ENCODE data around the gene GCM1. TPM values are rescaled to one million over a fixed set of nuclear protein-coding genes. Genes with fewer than 3 reads are reported as not detected.

The GCM1 gene
- total RNA-seq, 4 donors from 2014 or later = not detected

DNA sequence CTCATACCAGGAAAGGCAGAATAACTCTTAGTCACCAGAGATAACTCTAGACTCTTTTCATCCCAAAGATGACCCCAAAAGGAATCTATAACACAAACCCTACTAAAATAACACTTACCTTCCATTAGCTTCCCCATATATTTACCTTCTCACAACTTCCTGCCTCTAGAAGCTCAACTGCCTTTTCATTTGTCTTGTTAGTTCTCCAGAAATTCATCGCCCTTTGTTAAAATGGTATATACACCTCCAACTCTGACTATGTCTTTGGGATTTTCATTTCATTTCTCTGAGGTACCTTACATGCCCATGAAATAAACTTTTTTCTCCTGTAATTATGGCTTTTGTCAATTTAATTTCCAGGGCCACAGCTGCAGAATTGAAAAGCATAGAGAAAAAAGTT, 33.5 kb downstream of the GCM1 start:
- H3K27ac ChIP-seq = no peak overlapping the region
- TF ChIP-seq, protein P1, sequence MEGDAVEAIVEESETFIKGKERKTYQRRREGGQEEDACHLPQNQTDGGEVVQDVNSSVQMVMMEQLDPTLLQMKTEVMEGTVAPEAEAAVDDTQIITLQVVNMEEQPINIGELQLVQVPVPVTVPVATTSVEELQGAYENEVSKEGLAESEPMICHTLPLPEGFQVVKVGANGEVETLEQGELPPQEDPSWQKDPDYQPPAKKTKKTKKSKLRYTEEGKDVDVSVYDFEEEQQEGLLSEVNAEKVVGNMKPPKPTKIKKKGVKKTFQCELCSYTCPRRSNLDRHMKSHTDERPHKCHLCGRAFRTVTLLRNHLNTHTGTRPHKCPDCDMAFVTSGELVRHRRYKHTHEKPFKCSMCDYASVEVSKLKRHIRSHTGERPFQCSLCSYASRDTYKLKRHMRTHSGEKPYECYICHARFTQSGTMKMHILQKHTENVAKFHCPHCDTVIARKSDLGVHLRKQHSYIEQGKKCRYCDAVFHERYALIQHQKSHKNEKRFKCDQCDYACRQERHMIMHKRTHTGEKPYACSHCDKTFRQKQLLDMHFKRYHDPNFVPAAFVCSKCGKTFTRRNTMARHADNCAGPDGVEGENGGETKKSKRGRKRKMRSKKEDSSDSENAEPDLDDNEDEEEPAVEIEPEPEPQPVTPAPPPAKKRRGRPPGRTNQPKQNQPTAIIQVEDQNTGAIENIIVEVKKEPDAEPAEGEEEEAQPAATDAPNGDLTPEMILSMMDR (IDR thresholded peaks at IDR 0.05) = no peak
- TF ChIP-seq POLR2A (IDR thresholded peaks at IDR 0.05) = no peak
- H3K4me1 ChIP-seq = peaks cover 0 to 20% (median 0%) of the 10 kb centered on the region in 4 donors
- no peaks in the 10 kb centered on the region for H3K27me3 ChIP-seq
- no peaks in the 10 kb centered on the region for H3K36me3 ChIP-seq
- no peaks in the 10 kb centered on the region for H3K9me3 ChIP-seq
- H3K4me3 ChIP-seq = no peak overlapping the region
- DNase-seq = no peak

DNA sequence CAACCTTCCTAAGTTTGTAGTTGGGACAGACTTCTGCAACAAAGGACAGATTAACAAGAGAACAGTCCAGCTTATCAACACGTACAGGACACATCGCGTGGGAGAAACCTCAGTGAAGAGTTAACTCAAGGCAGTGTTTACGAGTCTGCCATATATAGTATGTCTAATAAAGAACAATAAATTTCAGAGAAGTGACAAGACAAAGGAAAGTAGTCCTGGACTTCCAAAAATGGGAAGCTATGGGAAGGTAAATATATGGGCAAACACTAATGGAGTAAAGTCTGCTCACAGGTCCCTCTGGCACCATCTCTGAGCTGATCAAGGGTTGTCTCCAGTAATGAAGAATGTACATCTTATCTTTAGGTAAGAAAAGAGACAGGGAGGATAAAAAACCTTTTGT, 34.9 kb downstream of the GCM1 start:
- DNase-seq = no peak
- Histone ChIP-seq H3K36me3 (no peaks in the 10 kb centered on the region), H3K27me3 (no peaks in the 10 kb centered on the region), H3K9me3 (no peaks in the 10 kb centered on the region), H3K4me3 (no peak overlapping the region), H3K4me1 (peaks cover 0 to 13% (median 0%) of the 10 kb centered on the region in 4 donors), H3K27ac (no peak overlapping the region)
- TF ChIP-seq, protein P1 (IDR thresholded peaks at IDR 0.05) = no peak
- TF ChIP-seq POLR2A (IDR thresholded peaks at IDR 0.05) = no peak

DNA sequence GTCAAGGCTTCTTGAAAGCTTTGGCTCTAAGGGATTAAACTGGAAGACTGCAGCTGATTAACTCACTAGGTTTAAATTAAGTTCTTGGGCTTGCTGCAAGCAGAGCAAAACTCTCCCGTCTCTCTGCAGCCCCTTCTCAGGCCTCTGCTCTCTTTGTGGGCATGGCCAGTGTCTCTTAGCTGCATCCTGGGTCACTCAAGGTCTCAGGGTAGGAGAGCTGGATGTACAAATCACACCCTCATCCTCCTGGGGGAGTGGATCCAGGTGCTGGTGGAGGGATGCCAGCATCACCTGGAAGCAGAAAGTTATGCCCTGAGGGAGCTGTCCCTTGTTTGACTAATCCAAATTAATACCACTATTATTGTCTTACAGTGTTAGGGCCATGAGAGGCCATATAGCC, 35.8 kb downstream of the GCM1 start:
- Histone ChIP-seq H3K9me3 (no peaks in the 10 kb centered on the region), H3K27me3 (no peaks in the 10 kb centered on the region), H3K4me1 (peaks cover 0 to 13% (median 0%) of the 10 kb centered on the region in 4 donors), H3K27ac (peak overlapping the region in 2 of 4 donors; percentile 10 to 29), H3K4me3 (no peak overlapping the region), H3K36me3 (no peaks in the 10 kb centered on the region)
- no peak for DNase-seq
- TF ChIP-seq POLR2A (IDR thresholded peaks at IDR 0.05) = no peak
- TF ChIP-seq, protein P1 (IDR thresholded peaks at IDR 0.05) = no peak

DNA sequence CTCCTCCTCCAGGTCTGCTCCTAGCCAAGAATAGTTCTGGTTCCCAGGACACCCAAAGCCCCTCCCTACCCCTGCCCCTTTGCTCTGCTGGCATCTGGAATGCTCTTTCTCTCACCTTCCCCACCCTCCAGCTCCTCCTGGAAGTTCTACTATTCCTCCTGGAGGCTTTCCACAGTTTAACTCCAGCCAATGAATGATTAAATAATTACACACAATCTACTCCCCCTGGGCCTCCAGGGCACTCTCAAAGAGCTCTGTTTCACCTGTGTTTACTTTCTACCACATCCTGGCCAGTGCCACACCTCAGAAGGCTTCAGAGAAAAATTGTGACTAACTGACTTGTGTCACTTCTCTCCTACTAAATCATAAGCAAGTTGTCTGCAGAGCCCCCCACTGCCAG, 36.2 kb downstream of the GCM1 start:
- TF ChIP-seq, protein P1 (IDR thresholded peaks at IDR 0.05) = no peak
- TF ChIP-seq POLR2A (IDR thresholded peaks at IDR 0.05) = no peak
- H3K4me1 ChIP-seq = peaks cover 0 to 13% (median 0%) of the 10 kb centered on the region in 4 donors
- H3K9me3 ChIP-seq = no peaks in the 10 kb centered on the region
- no peak overlapping the region for H3K4me3 ChIP-seq
- no peaks in the 10 kb centered on the region for H3K27me3 ChIP-seq
- no peaks in the 10 kb centered on the region for H3K36me3 ChIP-seq
- H3K27ac ChIP-seq = peak overlapping the region in 1 of 4 donors; percentile 29
- DNase-seq = peak in 1 of 3 donors; percentile 49

DNA sequence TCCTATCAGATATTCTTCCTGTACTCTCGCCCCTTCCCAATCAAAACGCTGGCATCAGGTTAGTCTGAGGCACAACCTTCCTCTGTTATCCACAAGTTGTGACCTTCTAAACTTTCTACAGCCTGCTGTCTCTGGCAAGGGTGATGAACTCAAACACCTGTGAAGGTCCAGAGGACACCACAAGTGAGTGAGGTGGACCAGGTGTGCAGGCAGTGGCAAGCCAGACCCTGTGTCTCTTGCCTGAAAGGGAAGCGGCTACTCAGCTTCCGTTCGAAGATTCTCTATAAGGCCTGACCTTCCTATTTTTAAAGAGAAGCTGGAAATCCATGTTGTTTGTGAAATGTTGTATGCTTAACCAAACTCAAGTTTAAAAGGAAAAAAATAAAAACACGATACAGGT, 36.8 kb downstream of the GCM1 start:
- TF ChIP-seq POLR2A (IDR thresholded peaks at IDR 0.05) = no peak
- TF ChIP-seq, protein P1 (IDR thresholded peaks at IDR 0.05) = no peak
- Histone ChIP-seq H3K9me3 (no peaks in the 10 kb centered on the region), H3K4me3 (no peak overlapping the region), H3K27me3 (no peaks in the 10 kb centered on the region), H3K36me3 (no peaks in the 10 kb centered on the region), H3K27ac (no peak overlapping the region), H3K4me1 (peaks cover 0 to 13% (median 0%) of the 10 kb centered on the region in 4 donors)
- DNase-seq = no peak

DNA sequence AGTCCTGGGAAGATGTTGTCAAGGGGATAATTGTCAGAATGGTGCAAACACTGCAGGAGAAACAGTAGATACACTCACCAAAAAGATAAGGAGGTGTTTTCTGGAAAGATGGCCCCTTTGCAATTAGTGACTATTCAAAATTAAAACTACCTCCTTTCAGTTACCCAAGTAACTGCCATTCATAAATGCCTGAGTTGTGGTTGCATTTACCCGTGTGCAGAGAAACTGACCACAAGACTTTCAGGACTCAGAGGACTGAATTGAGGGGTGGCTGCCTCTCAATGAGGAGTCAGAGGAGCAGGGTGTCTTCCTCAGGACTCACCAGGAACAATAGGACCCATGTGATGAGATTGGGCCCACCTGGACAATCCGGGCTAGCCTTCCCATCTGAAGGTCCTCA, 39.0 kb downstream of the GCM1 start:
- Histone ChIP-seq H3K4me1 (peaks cover 0 to 13% (median 0%) of the 10 kb centered on the region in 4 donors), H3K27me3 (no peaks in the 10 kb centered on the region), H3K36me3 (no peaks in the 10 kb centered on the region), H3K27ac (no peak overlapping the region), H3K4me3 (no peak overlapping the region), H3K9me3 (no peaks in the 10 kb centered on the region)
- no peak for TF ChIP-seq POLR2A (IDR thresholded peaks at IDR 0.05)
- TF ChIP-seq, protein P1 (IDR thresholded peaks at IDR 0.05) = no peak
- DNase-seq = no peak

Data from Peyer's patch (tissue), 4 donors.